Right atrium auricular region (tissue), 2 donors: ENCODE measurements around the gene MEAK7. TPM values are rescaled to one million over a fixed set of nuclear protein-coding genes. Genes with fewer than 3 reads are reported as not detected.

Experiments used
- DNase-seq: peaks from one replicate; pipeline ENCODE4 v3.0.0-alpha.2; 2019; ENCODE audit warnings: low spot score
- H3K27ac ChIP-seq, 2 donors: fragments of 200-600 bp; sonication (generic); 1 replicate in 1 of 2; 2 replicates in 1 of 2; pipeline ENCODE4 v1.5.1; 2016 to 2019
- H3K27me3 ChIP-seq, 2 donors: fragments of 200-600 bp; sonication (generic); one replicate each; pipeline versions ENCODE4 v1.5.1 to v1.6.0; 2017 to 2019
- H3K36me3 ChIP-seq: fragments of 200-600 bp; sonication (generic); one replicate; pipeline ENCODE4 v1.5.1; 2016
- H3K4me1 ChIP-seq, 2 donors: fragments of 200-600 bp; sonication (generic); one replicate each; pipeline versions ENCODE4 v1.5.1 to v1.6.0; 2017 to 2019
- H3K4me3 ChIP-seq, 2 donors: fragments of 200-600 bp; sonication (generic); 1 replicate in 1 of 2; 2 replicates in 1 of 2; pipeline ENCODE4 v1.5.1; 2017 to 2019; ENCODE audit warnings: mild to moderate bottlenecking in 1 of 2, moderate library complexity in 1 of 2
- H3K9me3 ChIP-seq, 2 donors: fragments of 200-600 bp; sonication (generic); one replicate each; pipeline ENCODE4 v1.5.1; 2019
- CTCF ChIP-seq, 2 donors: fragments of 200-600 bp; sonication (generic); IDR thresholded peaks; one replicate each; pipeline ENCODE4 v1.5.1; 2019; ENCODE audit warnings: antibody characterized with exemption in 2 of 2
- total RNA-seq, 2 donors: library from RNA; depleted of rRNA; stranded (reverse); fragments of >200 nt; gene quantifications; one replicate each; pipeline ENCODE4 v1.1.0, GENCODE V29; 2016

The MEAK7 gene
- total RNA-seq, 2 donors from 2014 or later = 5.3 to 6.9 TPM

DNA sequence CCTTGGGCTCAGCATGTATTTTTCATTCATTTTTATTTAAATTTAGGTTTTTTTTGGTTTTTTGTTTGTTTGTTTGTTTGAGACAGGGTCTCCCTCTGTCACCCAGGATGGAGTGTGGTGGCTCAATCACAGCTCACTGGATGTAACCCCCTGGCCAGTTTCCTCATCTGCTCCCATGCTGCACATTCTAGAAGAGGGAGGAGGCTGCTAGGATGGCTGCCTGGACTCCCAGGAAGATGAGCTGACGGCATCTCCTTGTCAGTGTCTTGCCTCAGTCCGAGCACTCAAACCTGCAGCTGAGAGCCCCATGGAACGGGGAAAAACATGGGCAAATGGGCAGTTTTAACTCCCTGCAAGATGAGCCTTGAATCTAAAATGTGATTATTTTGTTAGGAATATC lies 7.5 kb downstream of the MEAK7 start:
- H3K36me3 ChIP-seq = peaks cover 34% of the 10 kb centered on the region
- H3K9me3 ChIP-seq = no peaks in the 10 kb centered on the region
- no peak for TF ChIP-seq CTCF (IDR thresholded peaks at IDR 0.05)
- H3K27me3 ChIP-seq = no peaks in the 10 kb centered on the region
- no peaks in the 10 kb centered on the region for H3K4me1 ChIP-seq
- no peak for DNase-seq
- H3K27ac ChIP-seq = no peak overlapping the region
- no peak overlapping the region for H3K4me3 ChIP-seq

GRCh38 chr16:84495506-84495905 lies 9.0 kb downstream of the MEAK7 start:
- H3K4me3 ChIP-seq = no peak overlapping the region
- H3K27me3 ChIP-seq = no peaks in the 10 kb centered on the region
- no peaks in the 10 kb centered on the region for H3K4me1 ChIP-seq
- H3K27ac ChIP-seq = no peak overlapping the region
- peaks cover 34% of the 10 kb centered on the region for H3K36me3 ChIP-seq
- DNase-seq = no peak
- TF ChIP-seq CTCF (IDR thresholded peaks at IDR 0.05) = no peak
- no peaks in the 10 kb centered on the region for H3K9me3 ChIP-seq

- TF ChIP-seq CTCF (IDR thresholded peaks at IDR 0.05) = no peak
These were observed 15.3 kb downstream of the MEAK7 start for GRCh38 chr16:84489131-84489530.

GRCh38 chr16:84487358-84487757 lies 17.1 kb downstream of the MEAK7 start:
- H3K27me3 ChIP-seq = no peaks in the 10 kb centered on the region
- TF ChIP-seq CTCF (IDR thresholded peaks at IDR 0.05) = no peak
- no peaks in the 10 kb centered on the region for H3K9me3 ChIP-seq
- no peaks in the 10 kb centered on the region for H3K4me1 ChIP-seq
- peaks cover 40% of the 10 kb centered on the region for H3K36me3 ChIP-seq
- no peak overlapping the region for H3K4me3 ChIP-seq
- DNase-seq = no peak
- H3K27ac ChIP-seq = no peak overlapping the region

More at GRCh38 chr16:84489131-84489530, 15.3 kb downstream of the MEAK7 start:
- H3K27ac ChIP-seq = no peak overlapping the region
- H3K4me3 ChIP-seq = no peak overlapping the region
- H3K36me3 ChIP-seq = peaks cover 38% of the 10 kb centered on the region
- no peaks in the 10 kb centered on the region for H3K27me3 ChIP-seq
- DNase-seq = no peak
- no peaks in the 10 kb centered on the region for H3K4me1 ChIP-seq
- H3K9me3 ChIP-seq = no peaks in the 10 kb centered on the region

GRCh38 chr16:84486551-84487235 lies 17.8 kb downstream of the MEAK7 start:
- Histone ChIP-seq H3K4me3 (no peak overlapping the region), H3K27ac (no peak overlapping the region), H3K4me1 (no peaks in the 10 kb centered on the region), H3K9me3 (no peaks in the 10 kb centered on the region), H3K36me3 (peaks cover 44% of the 10 kb centered on the region), H3K27me3 (no peaks in the 10 kb centered on the region)
- DNase-seq = no peak
- no peak for TF ChIP-seq CTCF (IDR thresholded peaks at IDR 0.05)

DNA sequence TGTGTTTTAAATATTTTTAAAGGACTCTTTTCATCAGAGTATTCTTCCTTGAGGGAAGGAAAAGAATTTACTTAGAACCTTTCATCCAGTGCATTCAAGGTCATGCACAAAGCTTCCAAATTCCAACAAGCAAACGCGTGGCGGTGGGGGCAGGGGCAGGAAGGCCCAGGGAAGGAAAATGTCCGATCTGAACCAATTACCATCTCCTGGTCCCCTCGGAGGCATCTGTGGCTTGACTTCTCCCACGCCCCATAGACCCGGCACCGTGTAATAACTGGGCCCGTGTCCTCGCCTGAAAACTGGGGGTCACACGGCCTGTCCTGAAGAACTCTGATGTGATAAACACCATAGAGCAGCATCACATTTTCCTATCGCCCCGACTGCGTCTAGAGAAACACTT lies 18.3 kb downstream of the MEAK7 start:
- Histone ChIP-seq H3K27me3 (no peaks in the 10 kb centered on the region), H3K9me3 (no peaks in the 10 kb centered on the region), H3K36me3 (peaks cover 44% of the 10 kb centered on the region), H3K4me3 (no peak overlapping the region), H3K4me1 (no peaks in the 10 kb centered on the region), H3K27ac (no peak overlapping the region)
- no peak for DNase-seq
- TF ChIP-seq CTCF (IDR thresholded peaks at IDR 0.05) = no peak
